ENCODE results near the gene GNAL. TPM values are rescaled to one million over a fixed set of nuclear protein-coding genes. Genes with fewer than 3 reads are reported as not detected.

Gene GNAL
- total and polyA plus RNA-seq, 4 donors = 0.15 to 0.92 (median 0.72) TPM

- no peak for DNase-seq (ENCODE audit: low spot score)
- Histone ChIP-seq H3K36me3 (ENCODE audit: control insufficient read depth in 4 of 4, insufficient read depth in 3 of 4, low read depth in 1 of 4, low read length in 3 of 4) (no peaks in the 10 kb centered on the region), H3K9me3 (ENCODE audit: control insufficient read depth in 4 of 4, low read length in 3 of 4) (no peaks in the 10 kb centered on the region), H3K27me3 (ENCODE audit: control insufficient read depth in 4 of 4, insufficient read depth in 4 of 4, low read length in 3 of 4) (no peaks in the 10 kb centered on the region), H3K4me3 (ENCODE audit: low read depth in 1 of 3, low read length in 3 of 3) (no peak overlapping the region), H3K4me1 (ENCODE audit: control insufficient read depth in 4 of 4, insufficient read depth in 4 of 4, low read length in 3 of 4) (peaks cover 0 to 5% (median 0%) of the 10 kb centered on the region in 4 donors), H3K9ac (ENCODE audit: low read depth in 1 of 2, low read length in 2 of 2) (no peak overlapping the region), H3K27ac (ENCODE audit: low read depth in 1 of 2, low read length in 2 of 2) (no peak overlapping the region)
- TF ChIP-seq JUND (IDR thresholded peaks at IDR 0.05) (no peak), YY1 (IDR thresholded peaks at IDR 0.05) (peak; percentile 69), RAD21 (IDR thresholded peaks at IDR 0.05) (peak; percentile 82 to 87), HNF4A (conservative IDR thresholded peaks at IDR 0.05) (peak in 1 of 2 donors; percentile 12), CTCF (IDR thresholded peaks at IDR 0.05; ENCODE audit: low read depth, low read length, missing input control) (peak; percentile 42), EGR1 (IDR thresholded peaks at IDR 0.05; ENCODE audit: low read depth in 2 of 2) (no peak), REST (IDR thresholded peaks at IDR 0.05) (no peak), RXRA (IDR thresholded peaks at IDR 0.05) (peak in 1 of 2 donors; percentile 35)
- WGBS = 57% methylated on average over 13 of the region's 13 CpGs
These were observed 183.5 kb downstream of the GNAL start for GRCh38 chr18:11872479-11873136.

- Histone ChIP-seq H3K27ac (ENCODE audit: low read depth in 1 of 2, low read length in 2 of 2) (no peak overlapping the region), H3K9me3 (ENCODE audit: control insufficient read depth in 4 of 4, low read length in 3 of 4) (no peaks in the 10 kb centered on the region), H3K4me3 (ENCODE audit: low read depth in 1 of 3, low read length in 3 of 3) (no peak overlapping the region), H3K27me3 (ENCODE audit: control insufficient read depth in 4 of 4, insufficient read depth in 4 of 4, low read length in 3 of 4) (no peaks in the 10 kb centered on the region), H3K9ac (ENCODE audit: low read depth in 1 of 2, low read length in 2 of 2) (no peak overlapping the region), H3K36me3 (ENCODE audit: control insufficient read depth in 4 of 4, insufficient read depth in 3 of 4, low read depth in 1 of 4, low read length in 3 of 4) (no peaks in the 10 kb centered on the region), H3K4me1 (ENCODE audit: control insufficient read depth in 4 of 4, insufficient read depth in 4 of 4, low read length in 3 of 4) (peaks cover 0 to 5% (median 0%) of the 10 kb centered on the region in 4 donors)
- TF ChIP-seq ATF3 (IDR thresholded peaks at IDR 0.05) = no peak
- no peak for TF ChIP-seq EGR1 (IDR thresholded peaks at IDR 0.05; ENCODE audit: low read depth in 2 of 2)
- TF ChIP-seq REST (IDR thresholded peaks at IDR 0.05) = no peak
- TF ChIP-seq ZBTB33 (IDR thresholded peaks at IDR 0.05) = no peak
- no peak for TF ChIP-seq RXRA (IDR thresholded peaks at IDR 0.05)
- 87% methylated on average over 15 of the region's 15 CpGs for WGBS
- no peak for DNase-seq (ENCODE audit: low spot score)
These were observed 184.7 kb downstream of the GNAL start for GRCh38 chr18:11873670-11874340.

Measured in liver (tissue), 9 donors.